Adrenal gland (tissue), 12 donors: ENCODE measurements around the gene TSPAN15. TPM values are rescaled to one million over a fixed set of nuclear protein-coding genes. Genes with fewer than 3 reads are reported as not detected.

Experiments used
- DNase-seq, 7 donors: peaks; one replicate each; pipeline ENCODE4 v3.0.0-alpha.2; 2019 to 2020
- H3K27ac ChIP-seq, 5 donors: fragments of 200-600 bp; sonication (generic) in 4 of 5; 1 replicate in 3 of 5; 2 replicates in 2 of 5; pipeline versions ENCODE4 v1.5.1 to v1.8.0; 2016 to 2020; ENCODE audit warnings: mild to moderate bottlenecking in 1 of 5
- H3K27me3 ChIP-seq: fragments of 200-600 bp; 2 replicates; pipeline ENCODE4 v1.8.0; 2021
- H3K36me3 ChIP-seq, 2 donors: fragments of 200-600 bp; replicated peaks in 1 of 2; 1 replicate in 1 of 2; 2 replicates in 1 of 2; pipeline versions ENCODE4 v1.5.1 to v1.8.0; 2018 to 2022
- H3K4me1 ChIP-seq, 2 donors: fragments of 200-600 bp; replicated peaks in 1 of 2; 1 replicate in 1 of 2; 2 replicates in 1 of 2; pipeline versions ENCODE4 v1.5.1 to v1.8.0; 2018 to 2021
- H3K4me3 ChIP-seq, 4 donors: fragments of 200-600 bp; sonication (generic) in 3 of 4; one replicate each; pipeline ENCODE4 v1.5.1; 2016 to 2018
- H3K9me3 ChIP-seq, 3 donors: fragments of 200-600 bp; sonication (generic) in 1 of 3; replicated peaks in 1 of 3; 1 replicate in 2 of 3; 2 replicates in 1 of 3; pipeline versions ENCODE4 v1.5.1 to v1.8.0; 2016 to 2021
- POLR2A ChIP-seq, 2 donors: fragments of 450-650 bp; IDR thresholded peaks; one replicate each; pipeline ENCODE4 v1.6.1; 2017; ENCODE audit warnings: antibody characterized with exemption in 2 of 2, mild to moderate bottlenecking in 2 of 2, moderate library complexity in 1 of 2
- WGBS, 4 donors: extraction: QIAGEN DNeasy Blood & Tissue Kit in 2 of 4; methylation state at CpG; one replicate each; pipeline versions ENCODE4 v1.1.5 to v1.1.7; 2013 to 2017; 5-methylcytosine and 5-hydroxymethylcytosine counted together
- intact Hi-C, 2 donors: fragments of 100-400 bp; cut with DNase I; formaldehyde crosslinking; loops; one replicate each; pipeline versions ENCODE4 v1.14.1 to v1.15.0; 2022 to 2023
- polyA plus RNA-seq, 3 donors: library from polyadenylated mRNA; stranded (reverse); fragments of 200-250 nt in 2 of 3; fragments of 350-450 nt in 1 of 3; fragmentation: Illumina TruSeq in 1 of 3; extraction: RNeasy Lipid Tissue Mini Kit (QIAGEN cat#74804) in 1 of 3; gene quantifications; one replicate each; pipeline ENCODE4 v1.2.3, GENCODE V29; 2013 to 2014
- total RNA-seq, 9 donors: library from RNA; depleted of rRNA in 4 of 9; stranded (reverse); fragments of >200 nt in 4 of 9; fragments of 120-200 nt in 1 of 9; fragmentation: NEBNext Ultra II Directional in 1 of 9; extraction: Animal tissue kit (Norgen Biotek cat#: 25700) in 1 of 9; gene quantifications; one replicate each; pipeline versions ENCODE4 v1.1.0 to v1.2.4, GENCODE V29; 2013 to 2023
- TF ChIP-seq, protein P1 (sequence below), 6 experiments: fragments of 450-650 bp in 4 of 6; fragments of 200-600 bp in 2 of 6; sonication (generic) in 1 of 6; IDR thresholded peaks; 1 replicate in 5 of 6; 2 replicates in 1 of 6; pipeline versions ENCODE4 v1.5.1 to v1.8.0; 2016 to 2021; ENCODE audit warnings: antibody characterized with exemption in 6 of 6, mild to moderate bottlenecking in 2 of 6, moderate library complexity in 1 of 6
- donor health status: healthy with polysubstance abuse.
- donor health status: Bipolar disorder and iron deficiency.
- donor health status: DM: yes; HTN: yes; CAD: no.
- donor health status: DM: no; HTN: no; CAD: no.
- donor health status: DM: no; HTN: no; CAD: no.
- donor health status: DM: yes; HTN: yes; CAD: no.

The TSPAN15 gene
- total and polyA plus RNA-seq, 12 donors, result 5.6 to 14.8 (median 10.8) TPM

DNA sequence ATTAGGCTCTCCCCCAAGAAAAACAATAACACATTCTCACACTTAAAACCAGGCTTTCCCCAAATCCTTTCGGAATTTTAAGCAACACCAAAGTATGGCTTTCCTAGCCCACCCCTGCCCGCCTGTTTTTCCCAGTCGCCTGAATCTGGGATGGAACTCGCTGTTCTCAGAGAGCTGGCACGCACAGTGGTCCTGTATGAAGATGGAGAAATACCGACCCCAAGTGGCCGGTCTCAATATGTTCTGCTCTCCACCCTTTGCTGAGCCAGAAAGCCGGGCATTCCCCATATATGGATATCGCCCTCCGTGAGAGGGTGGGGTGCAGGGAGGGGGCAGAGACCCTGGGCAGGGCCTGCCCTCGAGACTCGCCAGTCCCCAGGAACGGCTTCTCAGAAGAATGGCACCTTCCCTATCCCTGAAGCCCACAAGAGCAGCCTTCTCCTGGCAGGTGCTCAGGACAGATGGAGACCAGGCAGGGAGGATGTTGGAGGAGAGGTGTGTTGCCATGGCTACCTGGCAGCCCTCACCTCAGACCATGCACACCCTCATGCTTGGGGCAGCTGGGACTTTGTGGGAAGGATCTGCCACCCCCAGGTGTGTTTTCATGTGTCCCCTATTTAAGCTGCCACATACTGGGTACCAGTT lies 37.9 kb upstream of the TSPAN15 start:
- peaks cover 0 to 8% of the 10 kb centered on the region in 2 donors for H3K4me1 ChIP-seq
- no peak overlapping the region for H3K27ac ChIP-seq
- H3K27me3 ChIP-seq, result no peaks in the 10 kb centered on the region
- H3K4me3 ChIP-seq, result no peak overlapping the region
- 5 to 10% (median 8%) methylated on average over 6 to 13 of the region's 13 CpGs for WGBS, 4 donors
- H3K9me3 ChIP-seq, result no peaks in the 10 kb centered on the region
- DNase-seq, result peak; percentile 41 to 80 (median 56)
- no peaks in the 10 kb centered on the region for H3K36me3 ChIP-seq
- TF ChIP-seq, protein P1, sequence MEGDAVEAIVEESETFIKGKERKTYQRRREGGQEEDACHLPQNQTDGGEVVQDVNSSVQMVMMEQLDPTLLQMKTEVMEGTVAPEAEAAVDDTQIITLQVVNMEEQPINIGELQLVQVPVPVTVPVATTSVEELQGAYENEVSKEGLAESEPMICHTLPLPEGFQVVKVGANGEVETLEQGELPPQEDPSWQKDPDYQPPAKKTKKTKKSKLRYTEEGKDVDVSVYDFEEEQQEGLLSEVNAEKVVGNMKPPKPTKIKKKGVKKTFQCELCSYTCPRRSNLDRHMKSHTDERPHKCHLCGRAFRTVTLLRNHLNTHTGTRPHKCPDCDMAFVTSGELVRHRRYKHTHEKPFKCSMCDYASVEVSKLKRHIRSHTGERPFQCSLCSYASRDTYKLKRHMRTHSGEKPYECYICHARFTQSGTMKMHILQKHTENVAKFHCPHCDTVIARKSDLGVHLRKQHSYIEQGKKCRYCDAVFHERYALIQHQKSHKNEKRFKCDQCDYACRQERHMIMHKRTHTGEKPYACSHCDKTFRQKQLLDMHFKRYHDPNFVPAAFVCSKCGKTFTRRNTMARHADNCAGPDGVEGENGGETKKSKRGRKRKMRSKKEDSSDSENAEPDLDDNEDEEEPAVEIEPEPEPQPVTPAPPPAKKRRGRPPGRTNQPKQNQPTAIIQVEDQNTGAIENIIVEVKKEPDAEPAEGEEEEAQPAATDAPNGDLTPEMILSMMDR (IDR thresholded peaks at IDR 0.05), result peak; percentile 30 to 56 (median 50)
- TF ChIP-seq POLR2A (IDR thresholded peaks at IDR 0.05), result no peak
- intact Hi-C loops, result loop anchor here in 1 of 2 donors (5.0 kb wide), 1 partner anchor 94 kb away; no protein-coding TSS in a partner anchor

DNA sequence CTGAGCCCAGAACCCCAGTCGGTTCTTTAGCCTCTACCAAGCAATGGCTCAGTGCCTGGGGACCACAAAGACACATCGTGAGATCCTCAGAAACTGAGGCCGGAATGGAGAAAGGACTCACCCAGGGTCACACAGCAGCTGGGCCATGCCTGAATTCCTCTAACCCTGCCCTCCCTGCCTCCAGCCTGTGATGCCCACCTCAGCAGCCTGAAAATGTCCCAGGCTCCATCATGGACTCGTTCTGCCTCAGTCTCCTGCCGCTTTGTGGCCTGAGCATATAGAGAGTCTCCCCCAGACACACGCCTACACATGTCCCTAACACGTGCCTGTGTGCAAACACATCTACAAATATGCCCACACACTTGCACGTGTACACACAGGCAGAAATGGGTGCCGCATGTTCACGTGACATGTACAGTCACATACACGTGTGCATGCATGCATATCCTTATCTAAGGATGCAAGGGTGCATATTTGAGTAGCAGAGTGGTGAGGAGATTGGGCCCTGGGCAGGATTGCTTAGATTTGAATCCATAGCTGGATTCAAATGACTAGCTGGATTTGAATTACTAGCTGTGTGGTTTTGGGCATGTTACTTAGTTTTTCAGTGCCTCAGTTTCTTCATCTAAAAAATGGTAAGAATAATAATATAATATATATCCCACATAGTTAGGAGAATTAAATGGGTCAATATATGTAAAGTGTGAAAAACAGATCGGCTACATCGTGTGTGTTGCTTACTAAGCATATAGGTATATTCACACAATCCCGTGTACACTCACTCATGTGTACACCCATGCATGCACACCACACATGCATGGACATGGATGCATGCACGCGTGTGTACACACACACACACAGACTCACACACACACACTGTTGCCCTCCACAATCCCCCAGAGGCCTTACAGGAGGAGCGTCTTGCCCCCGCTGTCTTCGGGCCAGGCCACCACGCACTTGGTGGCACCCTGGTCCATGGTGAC lies 36.9 kb upstream of the TSPAN15 start:
- TF ChIP-seq POLR2A (IDR thresholded peaks at IDR 0.05), result no peak
- TF ChIP-seq, protein P1 (IDR thresholded peaks at IDR 0.05), result no peak
- intact Hi-C loops, result loop anchor here in 1 of 2 donors (5.0 kb wide), 1 partner anchor 93 kb away; no protein-coding TSS in a partner anchor
- no peak for DNase-seq
- 81 to 87% (median 85%) methylated on average over 17 to 20 of the region's 20 CpGs for WGBS, 4 donors
- H3K9me3 ChIP-seq, result no peaks in the 10 kb centered on the region
- H3K27me3 ChIP-seq, result no peaks in the 10 kb centered on the region
- H3K36me3 ChIP-seq, result no peaks in the 10 kb centered on the region
- no peak overlapping the region for H3K4me3 ChIP-seq
- no peak overlapping the region for H3K27ac ChIP-seq
- H3K4me1 ChIP-seq, result peaks cover 0 to 3% of the 10 kb centered on the region in 2 donors

DNA sequence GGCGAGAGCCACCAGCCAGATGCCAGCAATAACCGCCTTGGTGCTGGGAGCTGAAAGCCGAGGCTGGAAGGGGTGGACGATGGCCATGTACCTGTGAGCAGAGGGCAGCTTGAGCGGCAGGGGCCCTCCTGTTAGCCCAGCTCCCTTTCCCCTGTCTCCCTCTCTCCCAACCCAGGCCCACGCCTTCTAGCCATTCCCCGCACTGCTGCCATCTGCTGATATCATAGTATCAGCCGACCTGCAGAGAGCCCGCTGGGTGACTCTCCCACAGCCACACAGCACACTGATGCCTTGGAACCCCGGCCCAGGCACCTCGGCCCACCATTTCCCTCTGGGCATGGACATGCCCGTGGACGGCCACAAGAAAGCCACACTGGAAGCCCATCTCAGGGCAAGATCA lies 36.2 kb upstream of the TSPAN15 start:
- no peak for DNase-seq
- Histone ChIP-seq H3K9me3 (no peaks in the 10 kb centered on the region), H3K36me3 (no peaks in the 10 kb centered on the region), H3K27ac (no peak overlapping the region), H3K4me1 (no peaks in the 10 kb centered on the region), H3K4me3 (no peak overlapping the region), H3K27me3 (no peaks in the 10 kb centered on the region)
- WGBS, 4 donors, result 83 to 94% (median 87%) methylated on average over 5 to 13 of the region's 13 CpGs
- intact Hi-C loops, result no loop called here
- TF ChIP-seq, protein P1 (IDR thresholded peaks at IDR 0.05), result no peak

DNA sequence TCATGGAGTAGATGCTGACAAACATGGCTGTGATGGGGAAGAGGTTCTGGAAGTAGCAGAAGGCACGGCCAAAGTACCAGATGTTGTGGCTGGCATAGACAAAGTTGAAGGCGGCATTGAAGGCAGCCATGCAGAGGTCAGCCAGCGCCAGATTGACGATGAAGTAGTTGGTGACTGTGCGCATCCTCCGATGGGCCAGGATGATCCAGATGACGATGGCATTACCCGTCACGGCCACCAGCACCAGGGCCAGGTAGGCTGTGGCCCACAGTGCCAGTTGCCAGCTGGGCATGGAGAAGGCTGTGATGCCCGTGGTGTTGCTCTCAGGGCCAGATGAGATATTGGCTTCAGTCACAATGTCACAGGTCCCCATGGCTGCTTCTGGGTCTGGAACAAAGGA lies 35.3 kb upstream of the TSPAN15 start:
- no peaks in the 10 kb centered on the region for H3K27me3 ChIP-seq
- 89 to 95% (median 92%) methylated on average over 9 to 10 of the region's 10 CpGs for WGBS, 4 donors
- H3K36me3 ChIP-seq, result no peaks in the 10 kb centered on the region
- no peak overlapping the region for H3K4me3 ChIP-seq
- H3K9me3 ChIP-seq, result no peaks in the 10 kb centered on the region
- intact Hi-C loops, result no loop called here
- H3K4me1 ChIP-seq, result no peaks in the 10 kb centered on the region
- no peak for DNase-seq
- H3K27ac ChIP-seq, result no peak overlapping the region
- TF ChIP-seq, protein P1 (IDR thresholded peaks at IDR 0.05), result no peak
- no peak for TF ChIP-seq POLR2A (IDR thresholded peaks at IDR 0.05)
